DMS79 (cell line): ENCODE results near the gene MFSD2A.
"Not testable (repeated sequence)": the region's sequence is repeated elsewhere in the genome, so short reads cannot be mapped to it uniquely, and the experiment has no call there.

Source experiments
- DNase-seq: peaks from one replicate; lab custom pipeline; 2025; lab: John Stamatoyannopoulos, UW

Gene MFSD2A

GRCh38 chr1:39940980-39941871, 13.7 kb upstream of the MFSD2A start:
- peak; percentile 84 for DNase-seq

- DNase-seq = no peak
Measured at GRCh38 chr1:39943471-39944290, 11.3 kb upstream of the MFSD2A start.

- DNase-seq = no peak
Measured at GRCh38 chr1:39944410-39945112, 10.4 kb upstream of the MFSD2A start.

DNA sequence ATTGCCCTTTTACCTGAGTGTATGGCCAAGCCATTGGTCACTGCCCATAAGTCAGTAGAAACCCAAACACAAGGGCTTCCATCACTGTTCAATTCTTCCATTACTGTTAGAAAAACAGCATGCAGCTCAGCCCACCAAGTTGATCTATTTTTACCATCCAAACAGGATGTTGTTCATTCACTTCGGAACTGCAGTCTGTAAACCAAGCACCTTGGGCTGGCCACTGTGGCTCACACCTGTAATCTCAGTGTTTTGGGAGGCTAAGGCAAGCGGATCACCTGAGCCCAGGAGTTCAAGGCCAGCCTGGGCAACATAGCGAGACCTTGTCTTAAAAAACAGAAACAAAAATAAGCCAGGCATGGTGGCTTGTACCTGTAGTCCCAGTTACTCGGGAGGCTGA, 8.7 kb upstream of the MFSD2A start:
- DNase-seq = no peak

DNA sequence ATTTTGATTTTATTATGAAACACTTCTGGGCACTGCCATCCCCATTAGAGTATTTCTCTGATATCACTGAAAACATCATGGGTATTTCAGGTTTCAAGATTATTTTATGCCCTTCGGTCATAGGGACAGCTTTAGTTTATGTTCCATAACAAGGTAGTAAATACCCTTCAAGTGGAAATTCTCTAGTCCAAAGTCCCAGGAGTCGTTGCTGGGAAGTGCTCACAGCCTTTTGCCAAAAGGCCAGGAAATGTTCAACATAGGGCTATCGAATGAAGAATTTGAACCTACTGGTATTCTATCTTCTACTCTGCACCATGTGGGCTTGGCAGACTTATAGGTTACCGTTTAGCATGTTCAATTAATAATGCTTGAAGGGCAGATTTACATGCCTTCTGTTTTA, 7.7 kb upstream of the MFSD2A start:
- DNase-seq = no peak

DNA sequence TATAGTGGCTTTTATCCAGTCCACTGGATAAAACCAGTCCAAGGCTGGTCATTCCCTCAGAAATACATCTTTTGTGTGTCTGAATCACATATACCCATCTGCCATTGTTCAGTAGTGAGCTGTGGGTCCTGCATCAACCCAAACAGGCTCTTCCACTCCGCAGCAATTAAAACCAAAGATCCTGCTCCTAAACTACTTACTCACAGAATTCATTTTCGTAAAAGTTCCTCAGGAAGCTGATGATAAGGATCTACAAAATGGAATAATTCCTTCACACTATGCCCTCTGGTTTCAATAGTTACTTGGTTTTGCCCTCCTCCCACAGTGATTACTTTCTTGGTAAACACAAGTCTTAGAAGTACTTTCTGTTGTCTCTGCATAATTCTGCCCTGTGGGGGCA, 5.1 kb upstream of the MFSD2A start:
- no peak for DNase-seq

DNA sequence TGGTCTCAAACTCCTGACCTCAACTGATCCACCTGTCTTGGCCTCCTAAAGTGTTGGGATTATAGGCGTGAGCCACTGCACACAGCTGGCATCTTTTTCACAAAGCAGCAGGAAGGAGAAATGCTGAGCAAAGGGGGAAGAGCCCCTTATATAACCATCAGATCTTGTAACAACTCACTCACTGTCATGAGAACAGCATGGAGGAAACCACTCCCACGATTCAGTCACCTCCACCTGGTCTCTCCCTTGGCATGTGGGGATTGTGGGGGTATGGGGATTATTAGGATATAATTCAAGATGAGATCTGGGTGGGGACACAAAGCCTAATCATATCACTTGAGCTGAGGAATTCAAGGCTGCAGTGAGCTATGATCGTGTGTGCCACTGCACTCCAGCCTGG, 3.0 kb upstream of the MFSD2A start:
- no peak for DNase-seq

DNA sequence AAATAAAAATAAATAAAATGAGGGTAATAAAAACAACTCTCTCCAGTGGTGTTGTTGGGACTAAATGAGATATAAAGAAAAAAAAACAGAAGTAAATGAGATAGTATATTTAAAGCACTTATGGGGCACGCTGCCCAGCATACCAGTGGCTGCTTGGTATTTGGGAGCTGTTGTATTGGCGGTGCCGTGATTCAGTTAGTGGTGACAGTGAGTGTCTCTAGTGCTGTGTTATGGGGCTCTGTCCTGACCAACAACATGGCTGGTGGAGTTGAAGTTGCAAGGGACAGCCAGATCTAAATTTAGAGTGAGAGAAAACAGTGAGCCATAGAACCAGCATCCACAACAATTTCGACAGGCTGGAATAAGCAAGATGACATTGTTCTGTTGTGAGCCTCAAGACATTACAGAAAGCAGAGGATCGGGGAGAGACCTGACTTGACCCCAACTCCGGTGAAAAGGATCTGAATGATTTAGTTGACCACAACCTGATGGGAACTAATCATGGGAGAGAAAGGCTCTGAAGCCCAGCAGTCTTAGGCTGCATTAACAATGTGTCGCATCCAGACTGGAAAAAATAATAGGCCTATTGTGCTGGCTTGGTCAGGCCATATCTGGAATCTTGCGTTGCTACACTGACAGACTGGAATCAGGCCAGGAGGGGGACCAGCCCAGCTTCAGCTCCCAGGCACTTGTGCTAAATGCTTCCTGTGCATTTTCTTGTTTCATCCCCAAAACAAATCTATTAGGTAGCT, 2.4 kb upstream of the MFSD2A start:
- no peak for DNase-seq

DNA sequence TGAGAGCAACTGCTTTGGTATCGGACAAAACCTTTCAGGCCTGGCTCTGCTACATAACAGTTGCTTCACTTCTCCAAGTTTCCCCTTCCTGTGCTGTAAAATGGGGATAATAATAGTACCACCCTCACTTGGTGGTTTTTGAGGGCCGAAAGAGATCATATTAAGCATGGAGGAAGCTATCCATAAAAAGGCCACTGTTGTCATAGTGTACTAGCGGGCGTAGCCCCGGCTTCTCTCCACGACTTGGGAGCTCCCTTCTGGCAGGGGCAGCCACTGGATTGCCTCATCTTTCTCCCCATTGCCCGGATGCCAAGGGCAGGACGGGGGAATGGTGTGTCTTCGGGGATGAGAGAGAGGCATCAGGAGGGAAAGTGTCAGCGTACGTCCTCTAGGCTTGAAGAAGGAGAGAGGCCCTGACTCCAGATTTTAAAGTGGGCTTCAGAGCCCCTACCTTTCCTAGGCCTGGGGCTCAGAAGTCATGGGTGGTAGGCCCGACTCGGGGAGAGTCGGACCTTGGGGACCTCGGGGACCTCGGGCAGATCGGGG, 548 bp upstream of the MFSD2A start:
- DNase-seq = no peak

- peak; percentile 85 for DNase-seq
Measured at GRCh38 chr1:39955547-39956539, 898 bp downstream of the MFSD2A start.

DNA sequence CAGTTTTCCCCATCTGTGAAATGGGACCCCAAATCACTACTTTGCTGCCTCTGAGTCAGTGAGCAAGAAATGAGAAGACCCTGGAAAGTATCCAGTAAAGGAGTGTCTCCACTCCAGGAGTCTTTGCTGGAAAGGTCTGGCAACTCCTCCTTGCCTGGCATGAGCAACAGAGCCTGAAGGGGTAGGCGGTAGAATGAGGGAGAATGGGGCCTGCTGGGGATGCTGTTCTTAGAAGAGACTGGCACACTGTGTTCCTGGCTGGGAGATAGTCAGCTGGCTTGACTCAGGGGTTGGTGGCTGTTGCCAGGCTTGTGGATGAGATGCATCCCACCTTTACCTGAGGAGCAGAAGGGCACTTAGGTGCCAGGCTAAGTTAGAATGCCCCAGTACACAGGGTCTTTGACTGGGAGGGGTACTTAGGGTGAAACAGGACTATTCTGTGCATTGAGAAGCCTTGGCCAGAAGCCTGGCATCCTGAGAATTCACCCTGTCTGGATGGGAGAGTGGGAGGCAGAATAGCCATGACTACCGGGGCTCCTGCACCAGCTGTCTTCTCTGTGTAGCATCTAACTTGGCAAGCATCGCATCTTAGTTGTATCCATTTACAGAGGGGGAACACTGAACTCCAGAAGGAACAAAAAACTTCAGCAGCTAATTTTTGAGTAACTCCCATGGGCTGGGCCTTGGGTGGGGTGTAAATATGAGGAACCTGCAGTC, 2.5 kb downstream of the MFSD2A start:
- no peak for DNase-seq

GRCh38 chr1:39958403-39959200, 3.7 kb downstream of the MFSD2A start:
- no peak for DNase-seq

GRCh38 chr1:39959651-39960333, 4.8 kb downstream of the MFSD2A start:
- DNase-seq = no peak

DNA sequence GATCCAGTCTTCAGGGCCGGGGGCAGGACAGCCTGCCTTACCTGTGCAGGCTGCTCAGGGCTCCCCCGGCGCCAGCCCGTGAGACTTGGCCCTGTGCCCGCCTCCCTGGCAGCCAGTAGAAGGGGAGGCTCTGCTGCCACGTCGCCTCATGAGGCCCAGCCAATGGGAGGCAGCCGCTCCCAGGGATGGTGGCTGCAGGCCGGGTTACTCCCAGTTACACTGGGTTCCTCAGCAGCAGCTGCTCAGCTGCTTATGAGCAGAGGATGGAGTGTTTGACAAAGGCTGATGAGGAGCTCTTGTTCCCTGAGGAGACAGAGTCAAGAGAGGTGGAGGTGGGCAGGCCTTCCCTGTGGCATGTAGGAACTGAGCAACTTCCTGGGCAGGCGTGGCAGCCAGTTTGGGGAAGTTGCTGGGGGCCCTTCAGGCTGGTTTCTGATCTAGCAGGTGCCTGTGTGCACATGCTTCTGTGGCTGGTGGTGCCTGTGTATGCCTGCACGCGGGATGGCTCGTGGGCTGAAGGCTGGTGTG, 5.5 kb downstream of the MFSD2A start:
- DNase-seq = peak; percentile 99

DNA sequence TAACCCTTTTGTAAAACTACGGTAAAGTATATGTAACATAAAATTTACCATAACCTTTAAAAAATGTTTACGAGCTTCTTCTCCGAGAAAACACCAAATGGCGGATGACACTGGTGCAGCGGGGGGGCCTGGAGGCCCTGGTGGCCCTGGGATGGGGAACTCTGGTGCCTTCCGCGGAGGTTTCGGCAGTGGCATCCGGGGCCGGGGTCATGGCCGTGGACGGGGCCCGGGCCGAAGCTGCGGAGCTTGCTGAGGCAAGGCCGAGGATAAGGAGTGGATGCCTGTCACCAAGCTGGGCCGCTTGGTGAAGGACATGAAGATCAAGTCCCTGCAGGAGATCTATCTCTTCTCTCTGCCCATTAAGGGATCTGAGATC, 7.5 kb downstream of the MFSD2A start:
- DNase-seq = no peak

DNA sequence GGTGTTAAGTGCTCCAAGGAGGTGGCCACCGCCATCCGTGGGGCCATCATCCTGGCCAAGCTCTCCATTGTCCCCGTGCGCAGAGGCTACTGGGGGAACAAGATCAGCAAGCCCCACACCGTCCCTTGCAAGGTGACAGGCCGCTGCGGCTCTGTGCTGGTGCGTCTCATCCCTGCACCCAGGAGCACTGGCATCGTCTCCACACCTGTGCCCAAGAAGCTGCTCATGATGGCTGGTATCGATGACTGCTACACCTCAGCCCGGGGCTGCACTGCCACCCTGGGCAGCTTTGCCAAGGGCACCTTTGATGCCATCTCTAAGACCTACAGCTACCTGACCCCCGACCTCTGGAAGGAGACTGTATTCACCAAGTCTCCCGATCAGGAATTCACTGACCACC, 8.0 kb downstream of the MFSD2A start:
- not testable (repeated sequence) for DNase-seq

DNA sequence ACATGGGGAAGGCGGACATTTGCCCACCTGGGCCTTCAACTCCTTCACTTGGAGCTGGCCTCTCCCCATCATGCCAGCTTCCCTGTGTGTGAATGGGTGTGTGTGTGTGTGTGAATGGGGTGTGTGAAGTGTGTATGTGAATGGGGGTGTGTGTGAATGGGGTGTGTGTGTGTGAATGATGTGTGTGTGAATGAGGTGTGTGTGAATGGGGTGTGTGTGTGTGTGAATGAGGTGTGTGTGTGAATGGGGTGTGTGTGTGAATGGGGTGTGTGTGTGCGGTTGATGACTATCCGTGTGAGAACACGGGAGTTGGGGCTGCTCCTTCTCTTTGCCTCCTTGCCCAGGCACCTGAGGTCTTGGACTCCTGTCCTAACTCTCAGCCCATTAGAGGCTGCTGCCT, 9.6 kb downstream of the MFSD2A start:
- no peak for DNase-seq

DNA sequence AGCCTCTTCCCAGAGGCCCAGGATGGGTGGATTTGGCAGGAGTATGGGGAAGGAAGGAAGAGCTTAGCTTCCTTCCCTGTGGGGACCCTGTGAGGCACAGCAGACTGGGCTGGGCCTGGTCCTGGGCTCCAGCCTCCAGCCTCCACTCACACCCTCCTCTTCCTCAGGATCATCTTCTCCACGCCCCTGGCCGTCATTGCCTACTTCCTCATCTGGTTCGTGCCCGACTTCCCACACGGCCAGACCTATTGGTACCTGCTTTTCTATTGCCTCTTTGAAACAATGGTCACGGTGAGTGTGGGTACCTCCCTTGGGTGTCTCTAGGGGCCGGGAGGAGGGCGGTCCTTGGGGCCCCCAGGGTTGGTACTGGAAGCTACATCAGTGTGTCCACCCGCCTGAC, 10.1 kb downstream of the MFSD2A start:
- no peak for DNase-seq
